Measurements from ENCODE around the gene PLPP4. TPM values are rescaled to one million over a fixed set of nuclear protein-coding genes. Genes with fewer than 3 reads are reported as not detected.

PLPP4 gene
- polyA plus RNA-seq, 3 donors = not detected

GRCh38 chr10:120428754-120429153 is 28.3 kb upstream of the PLPP4 start:
- Histone ChIP-seq H4K20me1 (ENCODE audit: insufficient read depth, low read length) (no peaks in the 10 kb centered on the region), H3K36me3 (replicated peaks in 1 of 2; ENCODE audit: control insufficient read depth in 1 of 2, insufficient read depth in 2 of 2, low read length in 2 of 2) (no peaks in the 10 kb centered on the region), H3K79me2 (ENCODE audit: insufficient read depth, low read length) (no peaks in the 10 kb centered on the region), H3K9me3 (replicated peaks in 1 of 2; ENCODE audit: control insufficient read depth in 1 of 2, insufficient read depth in 1 of 2, low read length in 2 of 2) (no peaks in the 10 kb centered on the region), H3K4me1 (ENCODE audit: control insufficient read depth in 1 of 2, insufficient read depth in 2 of 2, low read length in 2 of 2) (no peaks in the 10 kb centered on the region), H2AFZ (ENCODE audit: insufficient read depth, low read depth, low read length, poor library complexity, severe bottlenecking) (no peak overlapping the region), H3K27me3 (ENCODE audit: control insufficient read depth in 2 of 2, insufficient read depth in 2 of 2, low read length in 2 of 2) (peaks cover 0 to 4% of the 10 kb centered on the region in 2 donors), H3K9ac (ENCODE audit: insufficient read depth, low read length, poor library complexity, severe bottlenecking) (no peak overlapping the region), H3K4me3 (replicated peaks in 1 of 3; ENCODE audit: low read depth in 2 of 3, low read length in 3 of 3) (no peak overlapping the region), H3K27ac (ENCODE audit: low read depth in 1 of 2, low read length in 2 of 2) (no peak overlapping the region), H3K4me2 (replicated peaks; ENCODE audit: extremely low read depth, low read length, poor library complexity, severe bottlenecking) (no peak overlapping the region)
- Mint-ChIP-seq H3K4me1 (no peaks in the 10 kb centered on the region), H3K27ac (no peak overlapping the region), H3K27me3 (ENCODE audit: low read depth in 3 of 3) (peaks cover 1 to 15% (median 10%) of the 10 kb centered on the region in 3 donors), H3K36me3 (no peaks in the 10 kb centered on the region), H3K9me3 (peaks cover 0 to 2% (median 0%) of the 10 kb centered on the region in 7 donors), H3K4me3 (no peak overlapping the region)
- no peak for DNase-seq
- WGBS (ENCODE audit: insufficient coverage) = 94% methylated on average over 5 of the region's 5 CpGs
- no peak for TF ChIP-seq CTCF (IDR thresholded peaks at IDR 0.05)
- intact Hi-C loops (cut with micrococcal nuclease) = loop anchor here in 1 of 2 donors (10.0 kb wide), 1 partner anchor 306 kb away; no protein-coding TSS in a partner anchor

- Histone ChIP-seq H4K20me1 (ENCODE audit: insufficient read depth, low read length) (no peaks in the 10 kb centered on the region), H3K4me3 (replicated peaks in 1 of 3; ENCODE audit: low read depth in 2 of 3, low read length in 3 of 3) (no peak overlapping the region), H3K36me3 (replicated peaks in 1 of 2; ENCODE audit: control insufficient read depth in 1 of 2, insufficient read depth in 2 of 2, low read length in 2 of 2) (no peaks in the 10 kb centered on the region), H3K4me2 (replicated peaks; ENCODE audit: extremely low read depth, low read length, poor library complexity, severe bottlenecking) (no peak overlapping the region), H3K4me1 (ENCODE audit: control insufficient read depth in 1 of 2, insufficient read depth in 2 of 2, low read length in 2 of 2) (no peaks in the 10 kb centered on the region), H3K79me2 (ENCODE audit: insufficient read depth, low read length) (no peaks in the 10 kb centered on the region), H3K27ac (ENCODE audit: low read depth in 1 of 2, low read length in 2 of 2) (no peak overlapping the region), H3K9me3 (replicated peaks in 1 of 2; ENCODE audit: control insufficient read depth in 1 of 2, insufficient read depth in 1 of 2, low read length in 2 of 2) (no peaks in the 10 kb centered on the region), H3K9ac (ENCODE audit: insufficient read depth, low read length, poor library complexity, severe bottlenecking) (no peak overlapping the region), H2AFZ (ENCODE audit: insufficient read depth, low read depth, low read length, poor library complexity, severe bottlenecking) (no peak overlapping the region), H3K27me3 (ENCODE audit: control insufficient read depth in 2 of 2, insufficient read depth in 2 of 2, low read length in 2 of 2) (peaks cover 0 to 4% of the 10 kb centered on the region in 2 donors)
- no peak for TF ChIP-seq CTCF (IDR thresholded peaks at IDR 0.05)
- Mint-ChIP-seq H3K36me3 (no peaks in the 10 kb centered on the region), H3K4me3 (no peak overlapping the region), H3K9me3 (peaks cover 0 to 2% (median 0%) of the 10 kb centered on the region in 7 donors), H3K27me3 (ENCODE audit: low read depth in 3 of 3) (peaks cover 1 to 15% (median 10%) of the 10 kb centered on the region in 3 donors), H3K27ac (no peak overlapping the region), H3K4me1 (no peaks in the 10 kb centered on the region)
- no peak for DNase-seq
- intact Hi-C loops (cut with micrococcal nuclease) = loop anchor here in 1 of 2 donors (10.0 kb wide), 1 partner anchor 305 kb away; no protein-coding TSS in a partner anchor
- WGBS (ENCODE audit: insufficient coverage) = no CpG with 5 or more reads among the region's 5 CpGs
Observed at GRCh38 chr10:120429395-120429794, 27.6 kb upstream of the PLPP4 start.

Data from CD14-positive monocyte (primary cell).